RPMI7951 (cell line): Measurements from ENCODE around the gene MAGEF1. TPM values are rescaled to one million over a fixed set of nuclear protein-coding genes. Genes with fewer than 3 reads are reported as not detected.

Experiments
- DNase-seq: peaks from one replicate; pipeline ENCODE4 v3.0.0-alpha.2; 2012; ENCODE audit warnings: low read depth
- total RNA-seq: library from RNA; depleted of rRNA; stranded (reverse); fragments of >200 nt; shearing (Covaris generic); gene quantifications from 2 replicates; pipeline ENCODE4 v1.2.3, GENCODE V29; 2014

Gene MAGEF1
- total RNA-seq, 1 experiment from 2014 or later = 26.6 TPM

DNA sequence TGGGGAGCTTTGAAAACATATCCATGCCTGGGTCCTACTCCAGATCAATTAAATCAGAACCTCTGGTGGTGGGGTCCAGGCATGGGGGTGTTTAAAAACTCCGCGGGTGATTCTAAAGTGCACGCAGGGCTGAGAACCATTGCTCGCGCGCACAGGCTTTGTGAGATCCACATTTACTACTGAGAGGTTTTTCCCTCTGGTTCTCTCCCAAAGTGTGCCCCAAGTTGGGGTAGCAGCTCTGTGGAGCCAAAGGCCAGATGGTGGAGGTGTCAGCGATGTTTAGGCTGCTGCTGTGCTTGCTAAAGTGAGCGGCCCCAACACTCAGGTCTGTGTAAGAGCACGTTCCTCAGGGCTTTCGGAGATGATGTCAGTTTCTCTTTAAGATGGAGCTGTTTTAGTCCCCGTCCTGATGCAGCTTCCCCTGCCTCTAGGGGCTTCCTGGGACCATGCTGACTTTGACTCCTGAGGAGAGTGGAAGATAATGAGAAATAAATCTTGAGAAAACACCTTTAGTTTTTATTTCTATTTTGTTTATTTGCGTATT, 13.4 kb upstream of the MAGEF1 start:
- no peak for DNase-seq

DNA sequence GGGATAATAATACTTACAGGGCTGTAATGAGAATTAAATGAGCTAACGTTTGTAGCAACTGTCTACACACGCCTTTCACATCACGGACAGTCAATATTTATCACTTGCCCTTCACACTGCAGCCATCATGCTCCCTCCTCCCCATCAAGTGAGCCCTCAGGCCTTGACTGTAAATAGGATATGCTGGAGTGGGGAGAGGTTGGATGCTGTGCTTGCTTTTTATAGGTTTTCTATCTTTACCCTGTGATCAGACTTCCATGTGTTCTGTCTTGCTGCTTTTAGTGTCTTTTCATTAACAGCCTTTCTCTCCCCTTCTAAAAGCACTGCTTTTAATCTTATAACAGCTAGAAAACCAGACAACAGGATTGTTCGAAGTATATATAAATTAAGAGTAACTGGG, 12.8 kb upstream of the MAGEF1 start:
- DNase-seq = no peak

DNA sequence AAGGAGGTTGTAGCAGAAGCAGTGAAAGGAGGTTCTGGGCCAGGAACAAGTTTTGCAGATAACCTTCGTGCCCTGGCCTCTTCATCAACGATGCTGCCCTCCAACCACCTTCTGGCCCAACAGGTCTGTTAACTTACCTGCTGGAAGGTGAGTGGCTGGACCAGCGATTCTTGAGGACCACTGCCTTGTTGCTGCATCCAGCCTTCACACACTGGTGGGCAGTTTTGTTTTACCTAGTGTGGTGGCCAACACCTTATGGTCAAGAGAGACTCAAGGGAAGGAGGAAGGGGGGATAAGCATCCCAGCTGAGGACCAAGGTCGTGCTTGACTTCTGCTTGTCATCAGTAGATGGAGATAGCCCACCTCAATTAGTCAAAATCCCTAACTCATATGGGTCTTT, 7.8 kb upstream of the MAGEF1 start:
- DNase-seq = no peak

DNA sequence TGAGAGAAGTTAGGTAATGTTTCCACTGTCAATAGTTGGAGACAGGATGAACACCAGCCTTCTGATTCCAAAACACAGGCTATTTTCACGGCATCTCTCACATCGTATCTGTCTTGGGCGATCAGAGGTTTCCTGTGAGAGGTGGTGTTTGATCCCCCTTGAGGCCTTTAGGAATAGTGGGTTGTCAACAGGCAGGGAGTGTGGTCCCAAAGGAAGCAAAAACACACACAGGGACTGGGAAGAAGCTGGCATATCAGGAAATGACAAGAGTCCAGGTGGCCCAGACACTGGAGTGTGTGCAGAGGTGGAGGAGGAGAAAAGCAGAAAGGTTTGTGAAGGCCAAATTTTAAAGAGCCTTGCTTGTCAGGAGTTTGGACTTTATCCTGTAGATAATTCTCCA, 6.6 kb upstream of the MAGEF1 start:
- no peak for DNase-seq

DNA sequence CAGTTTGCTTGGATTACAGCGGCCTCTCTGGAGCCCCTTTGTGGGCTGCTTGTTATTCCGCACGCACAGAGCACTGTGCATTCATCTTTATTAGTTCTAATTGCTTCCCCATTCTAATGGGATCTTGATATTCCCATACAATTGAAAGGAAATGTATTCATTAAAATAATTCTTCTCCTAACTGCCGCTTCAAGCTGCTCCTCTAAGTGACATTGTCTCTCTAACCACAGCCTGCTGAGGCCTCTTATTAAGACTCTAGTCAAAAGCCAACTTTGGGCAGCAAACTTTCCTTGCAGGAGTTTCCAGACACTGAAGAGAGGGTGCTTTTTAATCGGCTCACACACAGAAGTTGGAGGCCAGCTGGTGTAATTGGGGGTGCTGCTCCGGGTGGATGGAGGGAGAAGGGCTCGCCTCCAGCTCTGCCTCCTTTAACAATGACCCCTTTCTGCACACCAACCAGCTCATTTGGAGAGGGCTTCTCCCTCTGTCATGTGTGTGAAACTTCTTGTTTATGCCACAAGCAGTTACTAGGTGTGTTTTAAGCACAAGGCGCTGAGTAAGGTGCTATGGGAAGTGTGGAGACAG, 5.6 kb upstream of the MAGEF1 start:
- peak; percentile 30 for DNase-seq

DNA sequence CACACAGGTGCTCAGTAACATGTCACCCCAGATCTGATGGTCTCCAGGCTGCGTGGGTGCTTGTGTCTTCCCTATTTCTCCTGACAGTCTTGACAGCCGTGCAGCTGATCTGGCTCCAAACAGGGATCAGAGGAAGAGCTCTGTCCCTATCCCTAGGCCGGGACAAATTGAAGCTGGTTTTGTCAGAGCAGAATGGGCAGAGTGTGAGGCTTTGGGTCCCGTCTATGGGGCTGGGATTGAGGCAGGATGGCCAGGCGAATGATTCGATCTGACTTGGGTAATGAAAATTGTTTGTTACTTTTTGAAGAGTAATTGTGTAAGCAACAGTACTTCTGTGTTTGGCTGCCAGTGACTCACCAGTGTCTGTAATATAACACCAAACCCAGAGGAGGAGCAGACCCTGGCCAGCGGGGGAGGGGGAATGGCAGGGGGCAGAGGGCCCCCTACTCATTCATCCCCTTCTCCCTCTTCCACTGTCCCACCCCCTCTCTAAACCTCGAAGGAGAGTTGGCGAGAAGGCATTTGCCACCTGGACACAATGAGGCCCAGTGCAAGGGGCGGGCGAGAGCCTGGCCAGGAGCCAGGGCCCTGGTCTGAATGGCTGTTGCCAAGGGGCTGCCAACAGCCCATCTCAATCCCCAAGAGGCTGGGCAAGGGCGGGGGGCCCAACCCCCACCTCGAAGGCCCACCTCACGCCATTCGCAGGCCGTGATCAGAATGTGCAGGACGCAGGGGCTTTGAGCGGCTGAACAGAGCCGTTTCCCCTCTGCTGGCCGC, 4.9 kb upstream of the MAGEF1 start:
- DNase-seq = peak; percentile 59

DNA sequence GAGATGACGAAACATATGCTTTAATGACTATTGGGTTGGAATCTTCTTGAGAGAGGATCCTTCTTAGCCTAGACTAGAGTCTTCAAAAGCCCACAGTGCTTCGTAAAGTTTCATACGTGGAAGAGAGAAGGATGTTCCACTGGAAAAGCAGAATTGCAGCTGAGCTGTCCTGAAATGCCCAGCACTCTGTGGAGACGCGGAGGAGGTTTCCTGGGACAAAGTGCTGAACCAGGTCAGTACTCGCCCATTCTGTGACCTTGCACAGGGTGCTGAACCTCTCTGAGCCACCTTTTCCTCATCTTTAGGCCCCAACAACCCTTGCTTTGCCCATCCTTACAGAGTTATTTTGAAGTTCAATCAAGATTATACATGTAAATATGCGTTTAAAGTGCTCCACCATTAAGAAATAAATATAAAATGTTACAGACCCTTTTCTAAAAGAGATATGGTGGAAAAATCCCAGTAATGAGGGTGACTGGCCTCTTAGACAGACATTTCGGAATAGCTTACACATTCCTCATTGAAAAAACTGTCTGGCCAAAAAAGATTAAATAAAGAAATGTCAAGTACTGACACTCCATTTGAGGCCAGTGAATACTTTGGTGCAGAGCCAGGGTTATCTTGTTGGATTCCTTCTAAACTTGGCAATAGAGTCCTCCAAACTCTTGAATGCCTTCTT, 4.2 kb upstream of the MAGEF1 start:
- no peak for DNase-seq

DNA sequence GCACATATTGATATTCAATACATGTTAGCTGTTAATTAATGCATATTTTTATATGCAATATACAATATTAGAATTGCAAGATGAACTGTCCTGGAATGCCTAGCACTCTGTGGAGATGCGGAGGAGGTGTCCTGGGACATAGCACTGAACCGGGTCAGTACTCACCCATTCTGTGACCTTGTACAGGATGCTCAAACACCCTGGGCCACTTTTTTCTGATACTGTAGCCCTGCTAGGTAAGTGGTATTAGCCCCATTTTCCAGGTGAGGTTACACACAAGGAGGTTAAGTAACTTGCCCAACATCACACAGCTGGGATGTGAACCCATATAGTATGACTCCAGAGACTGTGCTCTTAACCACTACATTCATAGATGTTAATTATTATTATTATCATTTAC, 1.7 kb upstream of the MAGEF1 start:
- no peak for DNase-seq

DNA sequence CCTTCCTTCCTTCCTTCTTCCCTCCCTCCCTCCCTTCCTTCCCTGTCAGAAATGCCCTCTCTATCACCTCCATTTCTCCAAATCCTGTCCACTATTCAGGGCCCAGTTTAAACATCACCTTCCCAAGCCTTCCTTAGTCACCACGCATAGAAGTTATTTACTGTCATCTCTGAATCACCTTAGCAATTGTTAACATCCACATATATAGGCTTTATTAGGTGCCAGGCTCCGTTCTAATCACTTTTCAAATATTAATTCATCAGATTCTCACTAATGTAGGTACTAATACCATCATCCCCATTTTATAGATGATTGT, 1.1 kb upstream of the MAGEF1 start:
- DNase-seq = no peak

DNA sequence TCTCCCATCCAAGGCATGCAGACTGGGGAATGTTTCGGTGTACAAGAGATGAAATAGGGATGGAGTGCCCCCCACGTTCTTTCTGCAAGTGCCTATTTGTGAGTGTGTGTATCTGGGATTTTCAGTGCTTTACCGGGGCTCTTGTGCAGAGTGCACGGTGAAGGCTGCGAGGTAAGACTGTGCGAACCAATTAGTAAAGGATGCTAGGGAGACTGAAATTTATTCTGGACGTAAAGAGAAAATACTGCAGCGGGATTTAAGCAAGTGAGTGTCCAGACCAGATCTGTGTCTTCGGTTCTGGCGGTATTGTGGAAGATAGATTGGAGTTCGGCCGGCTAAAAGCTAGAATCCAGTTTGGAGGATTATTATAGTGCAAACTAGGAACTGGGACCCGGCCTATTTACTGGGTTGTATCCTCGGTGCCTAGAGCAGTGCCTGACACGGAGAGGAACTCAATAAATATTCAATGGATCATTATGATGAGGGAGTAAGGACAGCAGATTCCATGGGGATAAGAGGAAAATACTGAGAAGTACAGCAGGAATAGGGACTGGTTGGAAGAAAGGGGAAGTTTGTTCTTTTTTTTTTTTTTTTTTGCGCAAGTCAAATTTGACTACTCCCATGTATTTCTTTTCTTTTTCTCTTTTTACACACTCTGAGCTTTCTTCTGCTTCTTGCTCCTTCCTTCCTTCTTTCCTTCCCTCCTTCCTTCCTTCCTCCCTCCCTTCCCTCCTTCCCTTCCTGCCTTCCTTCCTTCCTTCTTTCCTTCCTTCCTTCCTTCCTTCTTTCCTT, 580 bp upstream of the MAGEF1 start:
- no peak for DNase-seq

DNA sequence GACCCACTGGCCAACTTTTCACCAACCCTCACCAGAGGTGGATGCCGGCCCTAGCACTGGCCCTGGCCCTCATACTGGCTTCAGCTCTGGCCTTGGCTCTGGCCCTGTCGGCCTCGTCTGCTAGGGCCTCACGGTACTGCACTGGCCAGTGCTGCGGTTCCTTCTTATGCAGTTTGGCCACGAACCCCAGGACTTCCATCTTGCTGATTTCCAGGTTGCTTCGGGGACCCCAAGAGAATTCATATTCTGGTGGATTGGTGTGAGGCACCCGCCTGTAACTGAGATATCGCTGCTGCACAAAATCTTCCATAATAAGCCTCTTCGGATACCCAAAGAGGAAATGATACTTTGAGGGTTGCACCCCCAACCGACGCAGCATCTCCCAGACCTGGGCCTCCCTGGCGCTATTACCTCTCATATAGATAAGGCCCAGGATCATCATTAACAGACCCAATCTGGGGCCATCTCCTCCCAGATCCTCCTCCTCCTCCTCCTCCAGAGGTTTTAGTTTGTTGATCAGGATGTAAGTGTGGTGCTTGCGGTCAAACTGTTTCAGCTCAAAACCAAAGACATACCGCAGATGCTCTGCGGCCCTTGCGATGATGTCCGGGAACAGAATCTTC, 883 bp downstream of the MAGEF1 start:
- peak; percentile 43 for DNase-seq

DNA sequence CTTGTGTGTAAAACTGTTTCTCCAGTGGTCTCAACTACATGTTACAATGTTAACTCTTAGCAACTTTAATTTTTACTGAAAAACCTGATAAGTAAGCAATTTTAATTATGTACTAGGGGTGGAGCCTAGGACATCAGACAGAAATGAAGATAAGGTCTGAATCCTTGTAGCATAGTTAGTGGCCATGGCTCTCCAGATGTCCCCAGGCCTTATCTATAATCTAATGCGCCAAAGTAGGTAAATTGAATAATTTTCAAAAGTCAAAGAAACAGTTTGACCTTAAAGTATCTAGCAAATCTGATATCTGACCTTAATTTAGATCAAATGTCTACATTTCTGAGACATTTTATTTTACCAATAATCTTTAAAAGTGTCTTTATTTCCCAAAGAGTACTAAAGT, 8.2 kb downstream of the MAGEF1 start:
- DNase-seq = no peak

DNA sequence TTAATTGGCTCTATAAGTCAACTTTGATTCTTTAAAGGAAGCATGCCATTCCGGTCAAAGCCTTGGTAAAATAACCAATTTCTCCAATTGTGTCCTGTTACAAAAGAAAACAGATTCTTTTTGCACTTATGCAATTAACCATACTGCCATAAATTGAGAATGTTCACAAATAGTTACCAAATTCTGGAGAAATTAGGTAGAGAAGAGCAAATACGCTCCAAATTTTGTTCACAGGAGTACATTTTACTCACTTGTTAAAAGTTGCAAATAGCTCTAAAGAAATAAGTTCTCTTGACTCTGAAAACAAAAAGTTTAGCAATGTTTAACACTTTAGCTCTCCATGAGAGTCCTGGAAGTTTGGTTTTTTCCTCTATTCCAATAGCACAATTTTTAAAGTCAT, 11.1 kb downstream of the MAGEF1 start:
- no peak for DNase-seq

DNA sequence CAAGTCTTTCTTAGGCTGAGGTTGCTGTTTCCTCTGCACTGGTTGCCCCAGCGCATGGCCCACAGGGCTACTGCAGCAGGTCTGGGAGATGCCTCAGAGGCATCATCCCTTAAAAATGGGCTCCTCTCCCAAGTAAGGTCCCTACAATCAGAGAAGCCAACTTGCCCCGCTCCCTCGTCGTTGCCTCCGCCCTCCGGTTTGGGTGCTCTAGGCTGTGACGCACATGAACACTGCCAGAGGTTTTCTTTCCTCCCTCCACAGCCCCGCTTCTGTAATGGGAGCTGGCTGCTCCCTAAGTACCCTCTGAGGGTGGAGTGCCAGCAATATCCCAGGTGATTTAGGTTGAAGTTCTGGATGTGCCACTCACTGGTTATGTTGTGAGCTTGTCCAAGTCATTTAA, 14.0 kb downstream of the MAGEF1 start:
- no peak for DNase-seq

DNA sequence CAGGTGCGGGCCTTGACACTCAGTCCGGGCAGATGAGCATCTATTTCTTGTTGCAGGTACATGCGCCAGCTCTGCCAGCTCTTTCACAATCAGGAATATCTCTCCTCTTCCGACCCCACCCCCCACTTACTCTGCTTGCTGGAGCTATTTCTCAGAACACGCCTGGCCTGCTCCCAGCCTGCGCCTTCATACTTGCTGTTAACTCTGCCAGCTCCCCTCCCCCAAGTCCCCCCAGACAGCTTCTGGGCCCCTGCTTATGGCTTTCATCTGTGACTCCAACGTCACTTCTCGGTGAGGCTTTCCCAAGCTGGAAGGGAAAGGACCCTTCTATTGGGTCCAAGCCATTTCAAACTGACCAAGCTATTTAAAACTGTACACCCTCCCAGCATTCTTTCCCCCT, 15.2 kb downstream of the MAGEF1 start:
- no peak for DNase-seq

DNA sequence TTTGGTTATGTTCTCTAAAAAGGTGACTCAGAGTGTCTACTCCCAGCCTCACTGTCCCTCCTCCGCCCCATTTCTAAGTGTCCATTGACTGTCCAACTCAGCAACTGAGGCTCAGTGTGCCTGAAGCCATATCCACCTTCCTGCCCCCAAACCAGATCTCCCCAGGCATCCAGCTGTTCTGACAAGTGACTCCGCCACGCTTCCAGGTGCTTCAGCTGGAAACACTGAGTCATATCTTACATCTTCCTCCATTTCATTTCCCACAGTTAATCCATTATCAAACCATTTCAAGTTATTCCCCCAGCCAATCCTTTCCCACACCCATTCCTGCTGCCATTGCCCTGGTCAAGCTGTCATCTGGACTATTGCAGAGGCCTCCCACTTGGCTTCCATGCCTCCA, 17.1 kb downstream of the MAGEF1 start:
- DNase-seq = no peak

DNA sequence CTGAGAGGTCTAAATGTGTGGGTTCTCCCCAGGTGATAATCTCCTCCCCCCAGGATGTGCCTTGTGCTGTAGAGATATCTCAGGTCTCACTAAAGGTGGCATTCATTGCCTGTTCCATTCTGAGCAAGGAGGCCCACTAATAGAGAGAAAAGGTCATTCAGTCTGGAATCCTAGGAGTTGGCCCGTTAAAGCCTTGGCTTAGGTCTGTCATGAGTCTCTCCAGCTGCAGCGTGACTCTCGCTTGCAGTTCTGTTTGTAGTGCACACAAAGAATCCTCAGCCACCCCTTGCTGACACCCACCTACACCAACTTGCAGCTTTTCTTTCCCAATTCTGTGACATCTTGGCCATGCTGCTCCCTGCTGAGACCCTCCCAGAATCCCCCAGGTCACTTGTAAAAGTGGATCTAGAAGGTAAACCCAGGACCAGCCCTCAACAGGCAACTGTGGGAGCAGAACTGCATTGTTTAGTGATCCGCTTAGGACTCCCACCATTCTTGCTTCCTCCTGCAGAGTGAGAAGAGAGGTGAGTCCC, 17.7 kb downstream of the MAGEF1 start:
- no peak for DNase-seq

DNA sequence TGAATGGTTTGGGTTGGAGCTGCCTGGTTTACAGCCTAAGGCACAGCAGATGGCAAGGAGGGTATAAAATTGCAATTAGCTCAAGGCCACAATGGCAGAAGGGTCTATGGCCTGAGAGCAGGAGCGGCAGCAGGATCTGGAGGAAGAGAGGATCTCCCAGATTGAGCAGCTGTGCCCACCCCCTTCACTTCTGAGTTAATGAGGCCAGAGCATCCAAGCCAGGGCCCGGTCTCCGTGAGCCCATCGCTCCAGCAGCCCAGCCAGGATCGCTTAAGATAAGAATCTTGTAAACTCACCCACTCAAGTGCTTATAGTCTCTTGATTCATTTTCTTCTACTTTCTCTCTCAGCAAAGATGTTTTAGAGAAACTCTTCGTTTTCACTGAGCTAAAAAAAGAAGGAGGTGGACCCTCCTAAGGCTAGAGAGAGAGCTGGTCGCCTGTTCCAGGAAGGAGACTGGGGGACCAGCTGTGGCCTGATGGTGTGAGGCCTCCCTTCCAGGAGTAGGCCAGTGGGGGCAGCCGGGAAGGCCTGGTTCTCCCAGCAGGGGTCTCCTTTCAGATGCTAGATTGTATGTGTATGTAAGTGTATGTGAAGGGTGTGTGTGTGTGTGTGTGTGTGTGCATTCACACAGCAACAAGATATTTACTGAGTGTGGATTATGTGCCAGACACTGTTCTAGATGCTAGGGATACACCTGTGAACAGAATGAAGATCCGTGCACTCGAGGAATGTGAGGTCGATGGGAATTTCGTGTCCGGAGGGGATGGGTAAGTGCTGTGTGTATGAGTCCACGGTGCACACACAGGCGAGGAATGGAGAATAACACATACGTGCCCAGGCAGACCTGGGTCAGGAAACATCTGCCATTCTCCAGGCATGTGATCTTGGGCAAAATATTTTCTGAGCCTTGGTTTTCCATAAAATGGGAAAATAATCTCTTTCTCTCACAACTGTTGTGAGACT, 18.6 kb downstream of the MAGEF1 start:
- DNase-seq = no peak

DNA sequence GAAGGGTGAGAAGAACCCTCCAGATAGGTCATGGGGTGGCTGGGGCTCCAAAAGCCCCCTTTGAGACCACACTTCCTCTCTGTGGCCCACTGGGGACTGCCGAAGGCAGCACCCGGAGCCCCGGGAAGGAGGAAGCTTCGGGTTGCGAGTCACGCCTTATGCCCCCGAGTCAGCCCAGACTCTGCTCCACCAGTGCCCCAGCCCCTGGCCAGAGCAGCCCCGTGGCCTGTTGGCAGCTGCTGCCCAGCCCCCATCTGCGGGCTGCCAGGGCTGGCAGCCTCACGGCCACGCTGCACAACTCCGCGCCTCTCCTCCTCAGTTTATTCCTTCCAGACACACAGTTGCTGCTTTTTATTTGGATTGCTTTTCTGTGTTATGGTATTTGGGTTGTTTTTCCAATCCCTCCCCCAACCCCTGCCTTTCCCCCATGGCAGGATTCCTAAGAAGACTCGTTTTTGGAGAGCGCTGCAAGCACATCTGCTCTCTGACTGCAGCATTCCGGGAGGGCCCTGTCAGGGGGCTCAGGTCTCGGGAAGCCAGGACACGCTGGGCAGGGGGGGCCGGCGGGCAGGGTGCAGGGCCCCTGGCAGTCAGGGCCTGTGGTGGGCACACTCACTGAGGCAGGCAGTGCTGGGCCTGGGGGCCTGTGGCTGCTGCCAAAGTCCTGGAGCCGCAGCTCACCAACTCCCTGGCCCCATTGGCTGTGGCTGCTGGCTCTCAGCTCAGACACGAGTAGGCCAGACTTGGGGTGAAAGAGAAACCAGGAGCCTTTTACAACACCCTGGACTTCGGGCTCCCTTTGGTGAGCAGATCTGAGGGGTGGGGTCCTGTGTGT, 20.2 kb downstream of the MAGEF1 start:
- DNase-seq = no peak
